GM21367 (cell line): ENCODE data around the gene SLITRK3.

ENCODE experiments used
- ATAC-seq: cut with Tn5 transposase; IDR thresholded peaks from one replicate; pipeline ENCODE4 v1.9.1; 2021; ENCODE audit not compliant: unreplicated experiment

SLITRK3 gene

GRCh38 chr3:165195640-165196576 lies at the start of gene SLITRK3:
TSS of gene SLITRK3 (minus strand) at chr3:165196384. CDS start at chr3:165190830, 5,554 bp downstream.
- ATAC-seq = no peak

- ATAC-seq = no peak
These were observed 47.4 kb upstream of the SLITRK3 start for GRCh38 chr3:165243597-165243996.

- ATAC-seq = no peak
These were observed 37.5 kb upstream of the SLITRK3 start for GRCh38 chr3:165233501-165234195.

- ATAC-seq = no peak
These were observed 29.4 kb upstream of the SLITRK3 start for GRCh38 chr3:165225604-165226003.

- no peak for ATAC-seq
These were observed 21.6 kb upstream of the SLITRK3 start for GRCh38 chr3:165217739-165218138.

- ATAC-seq = no peak
These were observed 16.4 kb upstream of the SLITRK3 start for GRCh38 chr3:165212580-165212979.

- no peak for ATAC-seq
These were observed 15.5 kb upstream of the SLITRK3 start for GRCh38 chr3:165211721-165212120.

GRCh38 chr3:165210727-165211126 lies 14.5 kb upstream of the SLITRK3 start:
- ATAC-seq = no peak

GRCh38 chr3:165210132-165210531 lies 13.9 kb upstream of the SLITRK3 start:
- no peak for ATAC-seq

- ATAC-seq = peak; percentile 99
These were observed 10.5 kb upstream of the SLITRK3 start for GRCh38 chr3:165206454-165207266.

GRCh38 chr3:165204445-165204844 lies 8.3 kb upstream of the SLITRK3 start:
- no peak for ATAC-seq

- no peak for ATAC-seq
These were observed 6.8 kb upstream of the SLITRK3 start for GRCh38 chr3:165202995-165203394.

- no peak for ATAC-seq
These were observed 5.8 kb upstream of the SLITRK3 start for GRCh38 chr3:165201964-165202363.

GRCh38 chr3:165197481-165197800 lies 1.3 kb upstream of the SLITRK3 start:
- no peak for ATAC-seq

GRCh38 chr3:165196577-165197480 lies 645 bp upstream of the SLITRK3 start:
- ATAC-seq = no peak

- no peak for ATAC-seq
These were observed 944 bp downstream of the SLITRK3 start for GRCh38 chr3:165195241-165195639.

- ATAC-seq = no peak
These were observed 1.5 kb downstream of the SLITRK3 start for GRCh38 chr3:165194511-165195240.

- ATAC-seq = no peak
These were observed 2.6 kb downstream of the SLITRK3 start for GRCh38 chr3:165193366-165194254.
